GM18868 (cell line): ENCODE results near the gene ERBB4.
"Not testable (repeated sequence)": the region's sequence is repeated elsewhere in the genome, so short reads cannot be mapped to it uniquely, and the experiment has no call there.

Source experiments
- ATAC-seq: cut with Tn5 transposase; IDR thresholded peaks from one replicate; pipeline ENCODE4 v1.9.1; 2021; ENCODE audit warnings: mild to moderate bottlenecking, moderate library complexity; ENCODE audit not compliant: unreplicated experiment

The ERBB4 gene

GRCh38 chr2:212237350-212238095 is 301.1 kb downstream of the ERBB4 start:
- no peak for ATAC-seq

- no peak for ATAC-seq
These were observed 309.8 kb downstream of the ERBB4 start for GRCh38 chr2:212228743-212229171.

DNA sequence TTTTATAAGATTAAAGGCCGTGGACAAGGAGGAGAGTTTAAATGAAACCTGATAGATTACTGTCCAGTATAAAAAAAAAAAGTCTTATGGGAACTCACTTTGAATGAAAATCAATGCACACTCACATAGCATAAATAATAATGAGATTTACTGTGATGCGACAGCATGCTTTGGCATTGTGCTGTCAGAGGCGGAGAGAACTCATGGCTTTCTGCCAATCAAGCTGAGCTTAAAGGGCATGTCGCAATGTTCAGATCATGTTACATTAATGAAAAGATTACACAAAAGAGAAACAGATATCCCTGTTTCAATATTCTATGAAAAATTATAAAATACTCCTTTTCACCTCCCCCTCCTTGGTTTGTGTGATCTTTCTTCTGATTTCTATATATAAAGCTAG is 310.8 kb downstream of the ERBB4 start:
- no peak for ATAC-seq

DNA sequence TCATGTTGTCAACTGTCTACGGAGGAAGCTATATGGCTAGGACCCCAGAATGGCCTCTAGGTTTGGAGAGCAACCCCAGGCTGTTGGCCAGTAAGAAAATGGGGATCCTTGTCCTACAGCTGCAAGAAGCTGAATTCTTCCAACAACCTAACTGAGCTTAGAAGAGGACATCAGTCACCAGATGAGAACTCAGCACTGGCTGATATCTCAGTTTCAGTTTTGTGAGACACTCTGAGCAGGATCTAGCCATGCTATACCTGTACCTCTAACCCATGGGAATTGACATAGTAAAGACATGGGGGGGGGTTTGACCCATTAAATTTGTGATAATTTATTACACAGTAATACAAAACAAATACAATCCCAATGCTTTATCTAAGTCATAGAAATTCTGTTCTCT is 312.5 kb downstream of the ERBB4 start:
- no peak for ATAC-seq

- no peak for ATAC-seq
These were observed 314.9 kb downstream of the ERBB4 start for GRCh38 chr2:212223696-212224095.

- peak; percentile 65 for ATAC-seq
These were observed 325.4 kb downstream of the ERBB4 start for GRCh38 chr2:212213191-212213590.

DNA sequence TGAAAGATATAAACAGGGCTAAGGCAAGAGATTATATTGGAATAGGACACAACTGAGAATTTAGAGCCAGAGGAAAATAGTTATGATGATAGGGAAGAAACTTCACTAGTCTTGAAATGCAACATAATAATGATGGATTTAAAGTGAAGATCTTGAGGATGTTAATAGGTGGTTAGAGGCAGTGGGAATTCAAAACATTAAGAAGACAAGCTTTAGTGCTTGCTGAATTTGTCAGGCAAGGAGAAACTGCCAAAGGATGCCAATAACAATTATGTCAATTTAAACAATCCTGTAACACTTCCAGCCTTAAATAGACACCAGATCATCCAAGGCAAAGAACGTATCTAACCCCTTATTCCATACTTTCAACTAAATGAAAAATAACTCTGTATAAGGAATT is 330.1 kb downstream of the ERBB4 start:
- no peak for ATAC-seq

DNA sequence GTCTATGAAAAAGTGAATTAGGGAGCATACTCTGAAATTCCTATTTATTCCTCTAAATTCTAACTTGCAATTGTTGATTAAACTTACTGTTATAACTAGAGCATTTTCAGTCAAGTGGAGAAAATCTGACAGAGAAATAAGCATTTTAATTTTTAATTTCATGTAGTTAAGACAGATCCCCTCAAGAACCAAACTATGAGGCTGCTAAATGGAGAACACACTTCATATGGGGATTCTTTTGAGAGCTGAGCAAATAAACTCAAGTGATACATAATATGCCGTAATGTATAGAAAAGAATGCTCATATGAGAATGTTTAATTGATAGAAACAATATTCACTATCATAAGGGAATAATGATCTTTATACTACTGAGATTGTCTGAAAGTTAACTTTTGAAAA is 340.8 kb downstream of the ERBB4 start:
- no peak for ATAC-seq

GRCh38 chr2:212195626-212196025 is 343.0 kb downstream of the ERBB4 start:
- no peak for ATAC-seq

GRCh38 chr2:212194396-212194795 is 344.2 kb downstream of the ERBB4 start:
- no peak for ATAC-seq

GRCh38 chr2:212193803-212194202 is 344.8 kb downstream of the ERBB4 start:
- no peak for ATAC-seq

GRCh38 chr2:212193056-212193455 is 345.5 kb downstream of the ERBB4 start:
- no peak for ATAC-seq

DNA sequence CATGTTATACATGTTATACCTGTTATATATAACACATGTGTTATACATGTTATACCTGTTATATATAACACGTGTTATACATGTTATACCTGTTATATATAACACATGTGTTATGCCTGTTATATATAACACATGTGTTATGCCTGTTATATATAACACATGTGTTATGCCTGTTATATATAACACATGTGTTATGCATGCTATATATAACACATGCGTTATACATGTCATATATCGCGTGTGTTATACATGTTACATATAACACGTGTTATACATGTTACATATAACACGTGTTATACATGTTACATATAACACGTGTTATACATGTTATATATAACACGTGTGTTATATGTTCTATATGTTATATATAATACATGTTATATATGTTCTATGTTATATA is 347.2 kb downstream of the ERBB4 start:
- ATAC-seq, result not testable (repeated sequence)

DNA sequence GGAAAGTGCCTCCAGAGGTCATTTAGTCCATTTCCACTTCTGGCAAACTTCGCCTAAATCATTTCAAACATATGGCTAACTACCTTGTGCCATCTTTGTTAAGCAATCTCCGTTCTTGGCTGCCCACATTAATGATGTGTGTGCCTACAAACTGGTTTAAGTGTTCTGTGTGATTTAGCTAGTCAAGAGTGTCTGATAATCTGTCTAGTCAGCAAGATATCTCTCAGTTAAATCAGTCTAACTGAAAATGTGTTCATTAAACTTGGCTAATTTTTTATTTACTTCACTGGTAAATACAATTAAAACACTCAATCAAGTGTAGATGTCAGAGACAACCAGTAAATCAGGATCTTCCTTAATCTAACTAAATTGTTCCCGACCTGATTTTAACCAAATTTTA is 352.4 kb downstream of the ERBB4 start:
- ATAC-seq, result no peak

DNA sequence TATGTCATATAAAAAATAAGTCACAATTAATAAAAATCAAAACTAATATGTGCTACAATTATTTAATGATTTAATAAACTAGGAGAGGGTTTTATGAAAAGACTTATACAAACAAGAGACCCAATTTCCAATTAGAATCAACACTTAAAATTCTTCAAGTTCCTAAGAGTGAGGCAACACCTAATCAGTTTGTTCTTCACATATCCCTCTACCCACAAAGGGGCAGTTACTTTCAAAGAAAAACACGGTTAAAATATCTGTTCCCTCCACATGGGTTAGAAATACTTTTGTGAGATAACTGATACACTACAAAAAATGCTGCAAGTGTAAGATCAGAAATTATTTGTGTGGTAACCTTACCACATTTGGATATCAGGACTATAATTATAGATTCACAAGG is 357.0 kb downstream of the ERBB4 start:
- ATAC-seq, result no peak

DNA sequence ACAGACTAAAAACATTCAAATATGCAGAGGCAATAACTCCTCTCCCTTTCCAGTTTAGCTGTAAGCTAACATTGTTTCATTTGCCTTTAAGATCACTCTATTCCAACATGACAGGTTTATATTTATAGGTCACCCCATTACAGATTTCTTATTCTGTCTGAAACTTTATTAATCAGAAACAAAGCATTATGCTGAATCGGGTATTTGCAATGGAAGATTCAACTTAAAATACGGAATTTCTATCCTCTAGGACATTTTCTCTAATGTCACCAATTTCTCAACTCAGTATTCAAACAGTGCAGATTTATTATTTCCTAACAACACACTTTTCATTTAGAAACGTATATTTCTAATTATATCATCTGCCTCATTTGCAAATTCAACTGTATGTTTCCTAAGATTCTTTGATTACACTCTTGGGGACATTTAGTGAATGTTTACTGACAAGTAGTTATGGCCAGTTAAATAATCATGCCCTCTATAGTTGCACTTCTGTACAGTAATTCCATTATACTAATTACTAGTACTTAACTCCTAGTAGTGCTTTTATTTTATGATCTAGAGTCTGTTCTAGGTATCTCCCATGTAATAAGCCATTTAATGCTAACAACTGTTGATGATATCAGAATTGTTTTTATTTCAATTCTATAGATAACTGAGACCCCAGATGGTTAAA is 358.1 kb downstream of the ERBB4 start:
- no peak for ATAC-seq

- ATAC-seq, result no peak
These were observed 360.9 kb downstream of the ERBB4 start for GRCh38 chr2:212177724-212178123.

DNA sequence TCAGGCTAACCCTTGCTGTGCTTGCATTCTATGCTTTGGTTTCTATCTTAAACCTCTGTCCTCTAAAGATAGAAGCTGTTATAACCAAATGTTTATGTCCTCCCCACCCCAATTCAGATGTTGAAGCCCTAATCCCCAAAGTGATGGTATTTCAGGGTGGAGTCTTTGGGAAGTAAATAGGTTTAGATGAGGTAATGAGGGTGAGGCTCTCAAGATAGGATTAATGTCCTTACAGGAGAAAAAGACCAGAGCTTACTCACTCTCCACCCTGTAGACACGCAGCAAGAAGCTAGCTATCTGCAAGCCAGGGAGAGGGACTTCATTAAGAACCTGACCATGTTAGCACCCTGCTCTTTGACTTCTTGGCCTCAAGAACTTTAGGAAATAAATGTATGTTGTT is 362.5 kb downstream of the ERBB4 start:
- no peak for ATAC-seq

DNA sequence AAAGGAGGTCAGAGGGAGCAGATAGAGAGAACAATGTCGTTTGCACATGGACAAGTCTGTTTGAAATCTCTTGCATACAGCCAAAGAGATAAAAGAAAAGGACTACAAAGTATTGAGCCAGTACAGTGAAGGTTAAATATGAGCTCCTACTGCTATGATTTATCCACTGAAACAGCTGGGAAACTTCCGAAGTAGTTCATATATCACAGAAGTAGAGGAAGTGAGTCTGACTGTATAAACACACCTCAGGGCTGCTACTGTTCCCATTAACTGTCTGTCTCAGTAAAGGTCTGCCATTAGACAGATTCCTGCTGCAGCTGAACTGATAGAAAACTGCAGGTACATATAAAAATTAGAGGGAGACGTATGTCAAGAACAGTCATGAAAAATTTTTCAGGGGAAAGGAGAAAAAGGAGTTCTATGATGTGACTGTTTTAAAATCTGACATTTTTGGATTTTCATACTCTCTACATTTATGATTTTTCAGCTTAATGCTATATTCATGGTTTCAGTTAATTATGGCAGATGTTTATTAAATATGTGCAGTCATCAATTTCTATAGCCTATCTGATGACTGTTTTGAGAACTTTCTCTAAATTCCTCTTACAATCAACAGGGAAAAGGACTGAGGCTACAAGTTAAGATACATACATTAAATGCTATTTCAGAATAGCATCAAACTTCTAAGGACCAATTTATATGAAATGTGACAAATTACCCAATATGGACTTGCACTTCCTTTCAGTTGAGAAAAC is 364.7 kb downstream of the ERBB4 start:
- ATAC-seq, result no peak

GRCh38 chr2:212173331-212173730 is 365.3 kb downstream of the ERBB4 start:
- no peak for ATAC-seq

DNA sequence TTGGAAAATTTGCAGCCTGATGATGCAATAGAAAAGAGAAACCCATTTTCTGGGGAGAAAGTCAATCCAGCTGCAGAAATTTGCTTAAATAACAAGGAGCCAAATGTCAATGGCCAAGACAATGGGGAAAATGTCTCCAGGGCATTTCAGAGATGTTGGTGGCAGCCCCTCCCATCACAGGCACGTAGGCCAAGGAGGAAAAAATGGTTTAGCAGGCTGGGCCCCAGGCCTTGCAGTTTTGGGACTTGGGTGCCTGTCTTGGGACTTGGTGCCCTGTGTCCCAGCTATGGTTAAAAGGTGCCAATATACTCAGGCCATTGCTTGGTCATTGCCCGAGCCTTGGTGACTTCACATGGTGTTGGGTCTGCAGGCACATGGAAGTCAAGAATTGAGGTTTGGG is 368.2 kb downstream of the ERBB4 start:
- no peak for ATAC-seq

GRCh38 chr2:212158081-212158480 is 380.5 kb downstream of the ERBB4 start:
- ATAC-seq, result no peak
